ENCODE data around the gene PTPRM. TPM values are rescaled to one million over a fixed set of nuclear protein-coding genes. Genes with fewer than 3 reads are reported as not detected.

Gene PTPRM
- total and polyA plus RNA-seq, 2 donors (not counting 3 experiments of a cell fraction or from before 2014, with no cell fraction given): 37.4 to 43.7 TPM

DNA sequence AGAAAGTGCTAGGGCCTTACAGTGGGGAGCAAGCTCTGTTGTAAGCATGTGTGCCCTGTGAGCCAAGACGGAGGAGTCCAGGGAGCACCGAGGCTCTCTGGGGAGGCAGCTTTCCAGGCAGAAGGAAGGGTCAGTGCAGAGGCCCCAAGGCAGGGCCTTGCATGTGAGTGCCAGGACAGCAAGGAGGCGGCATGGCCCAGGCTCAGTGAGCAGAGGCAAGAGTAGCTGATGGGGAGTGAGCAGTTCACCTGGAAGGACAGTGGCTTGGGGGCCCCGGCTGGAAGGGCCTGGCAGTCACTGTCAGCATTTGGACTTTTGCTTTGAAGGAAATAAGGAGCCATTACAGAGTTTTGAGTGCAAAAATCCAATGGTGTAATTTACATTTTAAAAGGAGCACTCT is 818.3 kb downstream of the PTPRM start:
- Histone ChIP-seq H4K20me1 (replicated peaks; ENCODE audit: control insufficient read depth, extremely low read depth, insufficient read depth, low read length) (no peaks in the 10 kb centered on the region), H3K4me1 (ENCODE audit: control insufficient read depth, extremely low read depth, insufficient read depth, low read length) (no peaks in the 10 kb centered on the region), H3K27ac (ENCODE audit: insufficient read depth, low read depth, low read length) (no peak overlapping the region), H2AFZ (ENCODE audit: low read depth, low read length) (no peak overlapping the region), H3K9me3 (replicated peaks; ENCODE audit: control insufficient read depth, insufficient read depth, low read length) (no peaks in the 10 kb centered on the region), H3K9me1 (replicated peaks; ENCODE audit: control insufficient read depth, extremely low read depth, insufficient read depth, low read length) (no peaks in the 10 kb centered on the region), H3K79me2 (ENCODE audit: control insufficient read depth, insufficient read depth, low read length) (no peaks in the 10 kb centered on the region), H3K27me3 (ENCODE audit: control insufficient read depth in 2 of 2, insufficient read depth in 2 of 2, low read length in 2 of 2) (no peaks in the 10 kb centered on the region), H3K4me2 (ENCODE audit: insufficient read depth, low read length) (no peak overlapping the region), H3K9ac (replicated peaks; ENCODE audit: extremely low read depth, insufficient read depth, low read length) (no peak overlapping the region), H3K4me3 (replicated peaks in 1 of 3; ENCODE audit: insufficient read depth in 1 of 3, low read depth in 1 of 3, low read length in 3 of 3) (no peak overlapping the region), H3K36me3 (ENCODE audit: control insufficient read depth in 2 of 2, extremely low read depth in 1 of 2, insufficient read depth in 2 of 2, low read length in 2 of 2) (no peaks in the 10 kb centered on the region)
- FAIRE-seq (no peak), DNase-seq (ENCODE audit: low read depth, low spot score) (no peak)
- intact Hi-C loops (cut with micrococcal nuclease): loop anchor here (5.0 kb wide), 1 partner anchor 1163 kb away; no protein-coding TSS in a partner anchor
- dilution Hi-C loops (cut with MboI; ENCODE audit: extremely low pct_ligation_motif_present, low sequenced_read_pairs): no loop called here
- POLR2A ChIA-PET: no interaction called here
- CTCF ChIA-PET: interaction anchor here (1.1 kb wide), 2 partner anchors 596 to 1113 kb away, joined by 4 to 5 read pairs; no protein-coding TSS in a partner anchor
- no TSS peak for BruUV-seq (replicated peaks)
- TF ChIP-seq MYC (IDR thresholded peaks at IDR 0.05; ENCODE audit: low read depth, low read length): no peak
- no peak for TF ChIP-seq POLR2A (IDR thresholded peaks at IDR 0.05; ENCODE audit: low read depth, low read length)
- TF ChIP-seq FOS (IDR thresholded peaks at IDR 0.05; ENCODE audit: borderline replicate concordance, insufficient read depth, low read length): no peak
- TF ChIP-seq POLR2AphosphoS5 (IDR thresholded peaks at IDR 0.05; ENCODE audit: insufficient read depth, low read depth, low read length): no peak
- no peak for TF ChIP-seq EZH2 (IDR thresholded peaks at IDR 0.05; ENCODE audit: borderline replicate concordance, low read depth, low read length, severe bottlenecking)
- no peak for TF ChIP-seq JUN (IDR thresholded peaks at IDR 0.05; ENCODE audit: borderline replicate concordance, insufficient read depth, insufficient read length, low read depth)
- TF ChIP-seq, protein P1, sequence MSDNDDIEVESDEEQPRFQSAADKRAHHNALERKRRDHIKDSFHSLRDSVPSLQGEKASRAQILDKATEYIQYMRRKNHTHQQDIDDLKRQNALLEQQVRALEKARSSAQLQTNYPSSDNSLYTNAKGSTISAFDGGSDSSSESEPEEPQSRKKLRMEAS (IDR thresholded peaks at IDR 0.05; ENCODE audit: insufficient read depth, insufficient read length): no peak
- TF ChIP-seq GATA2 (IDR thresholded peaks at IDR 0.05; ENCODE audit: insufficient read depth, insufficient read length, low read depth, low read length): no peak
- TF ChIP-seq CTCF (IDR thresholded peaks at IDR 0.05; ENCODE audit: extremely low read depth in 1 of 2, insufficient read depth in 1 of 2, low read depth in 1 of 2, low read length in 2 of 2): no peak

All from endothelial cell of umbilical vein (primary cell).